Astrocyte (in vitro differentiated cells and primary cell): ENCODE measurements around the gene OTOGL. TPM values are rescaled to one million over a fixed set of nuclear protein-coding genes. Genes with fewer than 3 reads are reported as not detected.

ENCODE experiments used
- DNase-seq: peaks from one replicate; pipeline ENCODE4 v3.0.0-alpha.2; 2010; ENCODE audit warnings: low read depth
- FAIRE-seq: peaks from 2 replicates; lab custom pipeline; 2011; peaks lifted over from hg19 to GRCh38; lab: Jason Lieb, UNC
- H2AFZ ChIP-seq: 2 replicates; pipeline ENCODE4 v1.6.0; 2012; ENCODE audit warnings: low read depth, low read length, inconsistent platforms
- H3K27ac ChIP-seq: 2 replicates; pipeline ENCODE4 v1.5.1; 2011; ENCODE audit warnings: low read depth, low read length, inconsistent platforms
- H3K27me3 ChIP-seq: 2 replicates; pipeline ENCODE4 v1.6.0; 2011; ENCODE audit warnings: low read length, inconsistent platforms; ENCODE audit not compliant: insufficient read depth
- H3K36me3 ChIP-seq: 2 replicates; pipeline ENCODE4 v1.5.1; 2011; ENCODE audit warnings: low read length, inconsistent platforms; ENCODE audit not compliant: insufficient read depth
- H3K4me1 ChIP-seq: 2 replicates; pipeline ENCODE4 v1.5.1; 2011; ENCODE audit warnings: low read length, inconsistent platforms; ENCODE audit not compliant: insufficient read depth
- H3K4me2 ChIP-seq: 2 replicates; pipeline ENCODE4 v1.6.0; 2012; ENCODE audit warnings: low read length, inconsistent platforms
- H3K4me3 ChIP-seq: 2 replicates; pipeline ENCODE4 v1.5.1; 2011; ENCODE audit warnings: low read depth, mild to moderate bottlenecking, low read length, inconsistent platforms; ENCODE audit not compliant: insufficient read depth
- H3K79me2 ChIP-seq: 2 replicates; pipeline ENCODE4 v1.6.0; 2012; ENCODE audit warnings: mild to moderate bottlenecking, low read length, inconsistent platforms; ENCODE audit not compliant: insufficient read depth
- H3K9ac ChIP-seq: 2 replicates; pipeline ENCODE4 v1.6.0; 2012; ENCODE audit warnings: mild to moderate bottlenecking, low read length, inconsistent platforms
- H3K9me3 ChIP-seq: 2 replicates; pipeline ENCODE4 v1.5.1; 2012; ENCODE audit warnings: low read depth, mild to moderate bottlenecking, low read length, inconsistent platforms; ENCODE audit not compliant: insufficient read depth
- H4K20me1 ChIP-seq: 2 replicates; pipeline ENCODE4 v1.6.0; 2012; ENCODE audit warnings: low read length, inconsistent platforms; ENCODE audit not compliant: insufficient read depth
- H3K27ac Mint-ChIP-seq: one replicate; pipeline ENCODE4 v1.8.0; 2021; ENCODE audit warnings: mild to moderate bottlenecking, mixed read lengths; ENCODE audit not compliant: unreplicated experiment
- H3K27me3 Mint-ChIP-seq: one replicate; pipeline ENCODE4 v1.8.0; 2021; ENCODE audit warnings: low read depth, mixed read lengths; ENCODE audit not compliant: unreplicated experiment
- H3K36me3 Mint-ChIP-seq: one replicate; pipeline ENCODE4 v1.8.0; 2021; ENCODE audit warnings: low read depth, mixed read lengths; ENCODE audit not compliant: unreplicated experiment
- H3K4me1 Mint-ChIP-seq: one replicate; pipeline ENCODE4 v1.8.0; 2021; ENCODE audit warnings: low read depth, mixed read lengths; ENCODE audit not compliant: unreplicated experiment
- H3K4me3 Mint-ChIP-seq: one replicate; pipeline ENCODE4 v1.8.0; 2021; ENCODE audit warnings: mild to moderate bottlenecking, moderate library complexity, mixed read lengths; ENCODE audit not compliant: unreplicated experiment
- H3K9me3 Mint-ChIP-seq: one replicate; pipeline ENCODE4 v1.8.0; 2021; ENCODE audit warnings: mild to moderate bottlenecking, mixed read lengths; ENCODE audit not compliant: unreplicated experiment
- CTCF ChIP-seq: IDR thresholded peaks from 2 replicates; pipeline ENCODE4 v1.5.1; 2011; ENCODE audit warnings: low read depth, mild to moderate bottlenecking, inconsistent platforms, low read length, moderate library complexity; ENCODE audit not compliant: insufficient read depth
- EZH2 ChIP-seq: IDR thresholded peaks from 2 replicates; pipeline ENCODE4 v1.6.1; 2012; ENCODE audit warnings: mild to moderate bottlenecking, low read length, inconsistent platforms; ENCODE audit not compliant: insufficient read depth
- total RNA-seq: library from RNA; stranded (reverse); gene quantifications from 2 replicates; pipeline ENCODE4 v1.2.1, GENCODE V29; 2021

Gene OTOGL
- total RNA-seq, 1 donor from 2014 or later, result 0.16 TPM

- TF ChIP-seq CTCF, result no peak
- TF ChIP-seq EZH2, result no peak
- Histone ChIP-seq H3K27me3 (no peaks in the 10 kb centered on the region), H3K79me2 (no peaks in the 10 kb centered on the region), H3K4me1 (no peaks in the 10 kb centered on the region), H3K9ac (no peak overlapping the region), H3K9me3 (no peaks in the 10 kb centered on the region), H3K27ac (no peak overlapping the region), H2AFZ (no peak overlapping the region), H3K36me3 (no peaks in the 10 kb centered on the region), H3K4me3 (no peak overlapping the region), H3K4me2 (no peak overlapping the region), H4K20me1 (no peaks in the 10 kb centered on the region)
- Mint-ChIP-seq H3K27me3 (no peaks in the 10 kb centered on the region), H3K36me3 (no peaks in the 10 kb centered on the region), H3K4me1 (peaks cover 8% of the 10 kb centered on the region), H3K4me3 (no peak overlapping the region), H3K9me3 (no peaks in the 10 kb centered on the region), H3K27ac (no peak overlapping the region)
- FAIRE-seq, result no peak
- DNase-seq, result no peak
These were observed 96.4 kb downstream of the OTOGL start for GRCh38 chr12:80195737-80196136.

GRCh38 chr12:80196419-80196818 is 97.1 kb downstream of the OTOGL start:
- H3K36me3 ChIP-seq, result no peaks in the 10 kb centered on the region
- Mint-ChIP-seq H3K36me3 (no peaks in the 10 kb centered on the region), H3K4me1 (peaks cover 7% of the 10 kb centered on the region), H3K4me3 (no peak overlapping the region), H3K27me3 (no peaks in the 10 kb centered on the region), H3K9me3 (peaks cover 3% of the 10 kb centered on the region), H3K27ac (no peak overlapping the region)
- TF ChIP-seq EZH2, result no peak
- TF ChIP-seq CTCF, result no peak
- DNase-seq, result no peak
- no peak overlapping the region for H3K27ac ChIP-seq
- H3K27me3 ChIP-seq, result no peaks in the 10 kb centered on the region
- no peak overlapping the region for H3K4me3 ChIP-seq
- H2AFZ ChIP-seq, result no peak overlapping the region
- no peaks in the 10 kb centered on the region for H3K79me2 ChIP-seq
- H3K4me2 ChIP-seq, result no peak overlapping the region
- H3K4me1 ChIP-seq, result no peaks in the 10 kb centered on the region
- H3K9me3 ChIP-seq, result no peaks in the 10 kb centered on the region
- no peak for FAIRE-seq
- no peak overlapping the region for H3K9ac ChIP-seq
- no peaks in the 10 kb centered on the region for H4K20me1 ChIP-seq

- Histone ChIP-seq H2AFZ (no peak overlapping the region), H3K4me2 (no peak overlapping the region), H3K4me1 (no peaks in the 10 kb centered on the region), H3K27me3 (no peaks in the 10 kb centered on the region), H3K4me3 (no peak overlapping the region), H3K79me2 (no peaks in the 10 kb centered on the region), H3K9ac (no peak overlapping the region), H3K27ac (no peak overlapping the region), H4K20me1 (no peaks in the 10 kb centered on the region), H3K36me3 (no peaks in the 10 kb centered on the region), H3K9me3 (no peaks in the 10 kb centered on the region)
- Mint-ChIP-seq H3K4me3 (no peak overlapping the region), H3K36me3 (no peaks in the 10 kb centered on the region), H3K9me3 (peaks cover 3% of the 10 kb centered on the region), H3K27ac (no peak overlapping the region), H3K4me1 (no peaks in the 10 kb centered on the region), H3K27me3 (no peaks in the 10 kb centered on the region)
- no peak for DNase-seq
- no peak for FAIRE-seq
- TF ChIP-seq EZH2 (no peak), CTCF (no peak)
These were observed 99.5 kb downstream of the OTOGL start for GRCh38 chr12:80198782-80199337.
